Ovary (tissue), 3 donors: ENCODE results near the gene CENPVL2.

ENCODE experiments used
- CTCF ChIP-seq, 3 donors: fragments of 450-650 bp in 2 of 3; fragments of 200-600 bp in 1 of 3; IDR thresholded peaks; one replicate each; pipeline versions ENCODE4 v1.5.1 to v1.8.0; 2016 to 2022; ENCODE audit warnings: antibody characterized with exemption in 3 of 3, mild to moderate bottlenecking in 1 of 3
- EP300 ChIP-seq: sonication (generic); formaldehyde crosslinking; IDR thresholded peaks from one replicate; pipeline ENCODE4 v1.6.1; 2017; ENCODE audit warnings: antibody characterized with exemption
- POLR2A ChIP-seq: fragments of 450-650 bp; IDR thresholded peaks from one replicate; pipeline ENCODE4 v1.6.1; 2017; ENCODE audit warnings: antibody characterized with exemption, mild to moderate bottlenecking, moderate library complexity
- donor health status: DM: no; HTN: no; CAD: no.

- TF ChIP-seq CTCF (IDR thresholded peaks at IDR 0.05) (no peak), POLR2A (no peak), EP300 (no peak)
Measured at GRCh38 chrX:51643377-51643776, 39.3 kb downstream of the CENPVL2 start.
